ENCODE results near the gene TXNDC17. TPM values are rescaled to one million over a fixed set of nuclear protein-coding genes. Genes with fewer than 3 reads are reported as not detected.

Gene TXNDC17
- total RNA-seq, 1 experiment from 2014 or later = 137 TPM

- no peak overlapping the region for H3K27ac Mint-ChIP-seq (ENCODE audit: low read depth, unreplicated experiment)
- H3K4me3 Mint-ChIP-seq (ENCODE audit: unreplicated experiment) = no peak overlapping the region
- no peak for DNase-seq (ENCODE audit: unreplicated experiment)
- peaks cover 6% of the 10 kb centered on the region for H3K4me1 Mint-ChIP-seq (ENCODE audit: insufficient read depth, unreplicated experiment)
- no peaks in the 10 kb centered on the region for H3K36me3 Mint-ChIP-seq (ENCODE audit: insufficient read depth, unreplicated experiment)
- intact Hi-C loops (cut with micrococcal nuclease) = no loop called here
- no peak for TF ChIP-seq CTCF (IDR thresholded peaks at IDR 0.05; ENCODE audit: unreplicated experiment)
- no peaks in the 10 kb centered on the region for H3K9me3 Mint-ChIP-seq (ENCODE audit: unreplicated experiment)
- BruUV-seq (replicated peaks) = no TSS peak
- ChIA-PET POLR2A (interaction anchor here (0.6 to 1.3 kb wide), 2 partner anchors 13 to 106 kb away, joined by 4 read pairs; no protein-coding TSS in a partner anchor), CTCF (interaction anchor here (0.6 to 1.7 kb wide), 2 partner anchors 17 to 228 kb away, joined by 3 to 8 read pairs; no protein-coding TSS in a partner anchor)
- no peaks in the 10 kb centered on the region for H3K27me3 Mint-ChIP-seq (ENCODE audit: insufficient read depth, unreplicated experiment)
Measured at GRCh38 chr17:6682339-6682738, 41.5 kb downstream of the TXNDC17 start.

GRCh38 chr17:6683081-6683684 is 42.3 kb downstream of the TXNDC17 start:
- CTCF ChIA-PET = interaction anchor here (0.6 to 1.1 kb wide), 3 partner anchors 11 to 614 kb away, joined by 3 to 8 read pairs (median 3); no protein-coding TSS in a partner anchor
- Mint-ChIP-seq H3K27ac (ENCODE audit: low read depth, unreplicated experiment) (no peak overlapping the region), H3K27me3 (ENCODE audit: insufficient read depth, unreplicated experiment) (no peaks in the 10 kb centered on the region), H3K4me3 (ENCODE audit: unreplicated experiment) (no peak overlapping the region), H3K4me1 (ENCODE audit: insufficient read depth, unreplicated experiment) (peaks cover 6% of the 10 kb centered on the region), H3K9me3 (ENCODE audit: unreplicated experiment) (no peaks in the 10 kb centered on the region), H3K36me3 (ENCODE audit: insufficient read depth, unreplicated experiment) (no peaks in the 10 kb centered on the region)
- TF ChIP-seq CTCF (IDR thresholded peaks at IDR 0.05; ENCODE audit: unreplicated experiment) = no peak
- no TSS peak for BruUV-seq (replicated peaks)
- intact Hi-C loops (cut with micrococcal nuclease) = no loop called here
- POLR2A ChIA-PET = interaction anchor here (1.2 kb wide), 1 partner anchor 8 kb away, joined by 4 read pairs; no protein-coding TSS in a partner anchor
- no peak for DNase-seq (ENCODE audit: unreplicated experiment)

- POLR2A ChIA-PET = interaction anchor here (1.2 kb wide), 1 partner anchor 9 kb away, joined by 4 read pairs; no protein-coding TSS in a partner anchor
- Mint-ChIP-seq H3K4me3 (ENCODE audit: unreplicated experiment) (no peak overlapping the region), H3K27me3 (ENCODE audit: insufficient read depth, unreplicated experiment) (no peaks in the 10 kb centered on the region), H3K27ac (ENCODE audit: low read depth, unreplicated experiment) (no peak overlapping the region), H3K36me3 (ENCODE audit: insufficient read depth, unreplicated experiment) (no peaks in the 10 kb centered on the region), H3K9me3 (ENCODE audit: unreplicated experiment) (no peaks in the 10 kb centered on the region), H3K4me1 (ENCODE audit: insufficient read depth, unreplicated experiment) (peaks cover 6% of the 10 kb centered on the region)
- no peak for DNase-seq (ENCODE audit: unreplicated experiment)
- CTCF ChIA-PET = interaction anchor here (0.6 to 1.1 kb wide), 3 partner anchors 9 to 614 kb away, joined by 3 to 8 read pairs (median 4); no protein-coding TSS in a partner anchor
- TF ChIP-seq CTCF (IDR thresholded peaks at IDR 0.05; ENCODE audit: unreplicated experiment) = no peak
- intact Hi-C loops (cut with micrococcal nuclease) = no loop called here
- no TSS peak for BruUV-seq (replicated peaks)
Measured at GRCh38 chr17:6683730-6684459, 43.0 kb downstream of the TXNDC17 start.

DNA sequence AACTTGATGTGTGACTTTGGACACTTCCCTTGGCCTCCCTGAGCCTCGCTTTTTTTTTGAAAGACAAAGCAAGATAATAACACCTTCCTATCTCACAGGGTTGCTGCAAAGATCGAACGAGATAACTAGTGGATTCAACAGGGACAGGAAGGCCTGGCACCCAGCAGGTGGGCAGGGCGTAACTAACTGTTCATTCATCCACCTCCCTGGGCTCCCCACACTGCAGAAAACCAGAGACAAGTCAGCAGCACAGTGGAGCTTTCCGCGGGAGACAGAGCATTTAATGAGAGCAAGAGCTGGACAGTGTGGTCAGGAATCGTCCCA is 43.6 kb downstream of the TXNDC17 start:
- Mint-ChIP-seq H3K4me3 (ENCODE audit: unreplicated experiment) (no peak overlapping the region), H3K9me3 (ENCODE audit: unreplicated experiment) (no peaks in the 10 kb centered on the region), H3K27me3 (ENCODE audit: insufficient read depth, unreplicated experiment) (no peaks in the 10 kb centered on the region), H3K27ac (ENCODE audit: low read depth, unreplicated experiment) (no peak overlapping the region), H3K4me1 (ENCODE audit: insufficient read depth, unreplicated experiment) (peaks cover 6% of the 10 kb centered on the region), H3K36me3 (ENCODE audit: insufficient read depth, unreplicated experiment) (no peaks in the 10 kb centered on the region)
- CTCF ChIA-PET = interaction anchor here (0.7 kb wide), 1 partner anchor 9 kb away, joined by 4 read pairs; no protein-coding TSS in a partner anchor
- no peak for TF ChIP-seq CTCF (IDR thresholded peaks at IDR 0.05; ENCODE audit: unreplicated experiment)
- no TSS peak for BruUV-seq (replicated peaks)
- DNase-seq (ENCODE audit: unreplicated experiment) = no peak
- intact Hi-C loops (cut with micrococcal nuclease) = no loop called here
- POLR2A ChIA-PET = no interaction called here
